Endothelial cell (in vitro differentiated cells): ENCODE measurements around the gene GRK1. TPM values are rescaled to one million over a fixed set of nuclear protein-coding genes. Genes with fewer than 3 reads are reported as not detected.

Experiments
- DNase-seq: peaks from one replicate; pipeline ENCODE4 v3.0.0; 2021; ENCODE audit warnings: low spot score
- H3K27ac Mint-ChIP-seq: one replicate; pipeline ENCODE4 v1.8.0; 2021; ENCODE audit warnings: mixed read lengths, inconsistent platforms; ENCODE audit not compliant: unreplicated experiment
- H3K27me3 Mint-ChIP-seq: one replicate; pipeline ENCODE4 v1.8.0; 2021; ENCODE audit warnings: mild to moderate bottlenecking, moderate library complexity, mixed read lengths, inconsistent platforms; ENCODE audit not compliant: unreplicated experiment
- H3K36me3 Mint-ChIP-seq: one replicate; pipeline ENCODE4 v1.8.0; 2021; ENCODE audit warnings: mild to moderate bottlenecking, low read depth, mixed read lengths, inconsistent platforms; ENCODE audit not compliant: unreplicated experiment
- H3K4me1 Mint-ChIP-seq: one replicate; pipeline ENCODE4 v1.8.0; 2021; ENCODE audit warnings: mild to moderate bottlenecking, mixed read lengths, inconsistent platforms; ENCODE audit not compliant: unreplicated experiment
- H3K4me3 Mint-ChIP-seq: one replicate; pipeline ENCODE4 v1.8.0; 2021; ENCODE audit warnings: mild to moderate bottlenecking, mixed read lengths, inconsistent platforms; ENCODE audit not compliant: unreplicated experiment
- H3K9me3 Mint-ChIP-seq: one replicate; pipeline ENCODE4 v1.8.0; 2021; ENCODE audit warnings: mixed read lengths, inconsistent platforms; ENCODE audit not compliant: unreplicated experiment
- total RNA-seq: library from RNA; stranded (reverse); fragmentation: NEBNext Ultra II Directional; extraction: Animal tissue kit (Norgen Biotek cat#: 25700); gene quantifications from one replicate; pipeline ENCODE4 v1.2.1, GENCODE V29; 2021; ENCODE audit not compliant: unreplicated experiment
- TF ChIP-seq, protein P1 (sequence below): fragments of 200-600 bp; sonication (generic); IDR thresholded peaks from one replicate; pipeline ENCODE4 v1.5.0; 2021; ENCODE audit warnings: antibody characterized with exemption; ENCODE audit not compliant: unreplicated experiment

GRK1 gene
- total RNA-seq, 1 donor from 2014 or later: 0.54 TPM

GRCh38 chr13:113641426-113641825, 25.6 kb upstream of the GRK1 start:
- Mint-ChIP-seq H3K4me3 (no peak overlapping the region), H3K4me1 (peaks cover 5% of the 10 kb centered on the region), H3K9me3 (no peaks in the 10 kb centered on the region), H3K27me3 (peaks cover 3% of the 10 kb centered on the region), H3K27ac (no peak overlapping the region), H3K36me3 (peaks cover 33% of the 10 kb centered on the region)
- no peak for DNase-seq
- TF ChIP-seq, protein P1, sequence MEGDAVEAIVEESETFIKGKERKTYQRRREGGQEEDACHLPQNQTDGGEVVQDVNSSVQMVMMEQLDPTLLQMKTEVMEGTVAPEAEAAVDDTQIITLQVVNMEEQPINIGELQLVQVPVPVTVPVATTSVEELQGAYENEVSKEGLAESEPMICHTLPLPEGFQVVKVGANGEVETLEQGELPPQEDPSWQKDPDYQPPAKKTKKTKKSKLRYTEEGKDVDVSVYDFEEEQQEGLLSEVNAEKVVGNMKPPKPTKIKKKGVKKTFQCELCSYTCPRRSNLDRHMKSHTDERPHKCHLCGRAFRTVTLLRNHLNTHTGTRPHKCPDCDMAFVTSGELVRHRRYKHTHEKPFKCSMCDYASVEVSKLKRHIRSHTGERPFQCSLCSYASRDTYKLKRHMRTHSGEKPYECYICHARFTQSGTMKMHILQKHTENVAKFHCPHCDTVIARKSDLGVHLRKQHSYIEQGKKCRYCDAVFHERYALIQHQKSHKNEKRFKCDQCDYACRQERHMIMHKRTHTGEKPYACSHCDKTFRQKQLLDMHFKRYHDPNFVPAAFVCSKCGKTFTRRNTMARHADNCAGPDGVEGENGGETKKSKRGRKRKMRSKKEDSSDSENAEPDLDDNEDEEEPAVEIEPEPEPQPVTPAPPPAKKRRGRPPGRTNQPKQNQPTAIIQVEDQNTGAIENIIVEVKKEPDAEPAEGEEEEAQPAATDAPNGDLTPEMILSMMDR: no peak

- TF ChIP-seq, protein P1: no peak
- Mint-ChIP-seq H3K4me1 (peaks cover 5% of the 10 kb centered on the region), H3K27me3 (peaks cover under 1% of the 10 kb centered on the region), H3K27ac (no peak overlapping the region), H3K4me3 (no peak overlapping the region), H3K9me3 (no peaks in the 10 kb centered on the region), H3K36me3 (peaks cover 30% of the 10 kb centered on the region)
- DNase-seq: no peak
Observed at GRCh38 chr13:113642563-113642962, 24.5 kb upstream of the GRK1 start.

GRCh38 chr13:113643593-113643992, 23.4 kb upstream of the GRK1 start:
- Mint-ChIP-seq H3K27me3 (no peaks in the 10 kb centered on the region), H3K36me3 (peaks cover 23% of the 10 kb centered on the region), H3K4me3 (no peak overlapping the region), H3K4me1 (peaks cover 5% of the 10 kb centered on the region), H3K9me3 (no peaks in the 10 kb centered on the region), H3K27ac (no peak overlapping the region)
- DNase-seq: no peak
- TF ChIP-seq, protein P1: no peak

- TF ChIP-seq, protein P1: no peak
- H3K9me3 Mint-ChIP-seq: no peaks in the 10 kb centered on the region
- H3K27me3 Mint-ChIP-seq: peaks cover 2% of the 10 kb centered on the region
- no peak for DNase-seq
- peaks cover 10% of the 10 kb centered on the region for H3K4me1 Mint-ChIP-seq
- H3K27ac Mint-ChIP-seq: no peak overlapping the region
- no peak overlapping the region for H3K4me3 Mint-ChIP-seq
- H3K36me3 Mint-ChIP-seq: peaks cover 20% of the 10 kb centered on the region
Observed at GRCh38 chr13:113644800-113645199, 22.2 kb upstream of the GRK1 start.

- Mint-ChIP-seq H3K4me3 (no peak overlapping the region), H3K36me3 (peaks cover 19% of the 10 kb centered on the region), H3K9me3 (no peaks in the 10 kb centered on the region), H3K4me1 (peaks cover 15% of the 10 kb centered on the region), H3K27ac (no peak overlapping the region), H3K27me3 (peaks cover 4% of the 10 kb centered on the region)
- TF ChIP-seq, protein P1: no peak
- no peak for DNase-seq
Observed at GRCh38 chr13:113645329-113645728, 21.7 kb upstream of the GRK1 start.
